Stimulated activated CD8-positive, alpha-beta memory T cell treated with anti-CD3 and anti-CD28 coated beads, Interleukin-12 subunit alpha, Interleukin-12 subunit beta, amount 100 ng/mL, for 4 hours (primary cell): ENCODE measurements around the gene SCO1.

ENCODE experiments used
- DNase-seq: peaks from one replicate; pipeline ENCODE4 v3.0.0-alpha.2; 2020; ENCODE audit warnings: low read depth

SCO1 gene

DNA sequence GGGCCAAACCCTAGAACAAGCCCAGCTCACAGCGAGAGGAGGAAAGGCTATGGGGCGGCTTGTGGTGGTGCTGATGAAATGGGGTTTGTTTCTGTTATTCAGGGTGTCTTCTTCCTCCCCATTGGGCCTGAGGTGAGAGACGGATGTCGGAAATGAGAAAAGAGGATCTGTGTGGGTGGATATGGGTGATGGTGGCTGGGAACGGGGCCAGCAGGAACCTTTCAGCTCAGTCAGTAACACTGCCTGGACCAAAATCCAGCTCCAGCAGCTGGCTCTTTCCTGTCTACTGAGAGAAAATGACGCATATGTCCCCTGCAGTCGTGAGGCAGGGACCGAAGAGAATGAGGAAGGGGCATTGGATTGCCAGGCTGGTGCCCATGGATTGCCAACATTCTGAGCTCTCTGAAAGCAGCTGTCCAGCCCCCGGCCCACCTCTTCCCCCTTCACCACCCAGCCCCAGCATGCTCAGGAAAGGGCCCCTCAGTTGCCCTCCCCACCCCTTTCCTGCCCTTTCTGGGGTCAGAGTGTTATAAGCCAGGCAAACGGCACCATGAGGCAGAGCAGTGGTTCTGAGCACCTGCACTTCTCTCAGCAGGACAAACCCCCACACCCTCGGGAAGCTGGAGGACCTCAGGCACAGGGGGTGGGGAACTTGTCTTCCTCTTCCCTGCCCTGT, 44.2 kb downstream of the SCO1 start:
- DNase-seq: no peak

DNA sequence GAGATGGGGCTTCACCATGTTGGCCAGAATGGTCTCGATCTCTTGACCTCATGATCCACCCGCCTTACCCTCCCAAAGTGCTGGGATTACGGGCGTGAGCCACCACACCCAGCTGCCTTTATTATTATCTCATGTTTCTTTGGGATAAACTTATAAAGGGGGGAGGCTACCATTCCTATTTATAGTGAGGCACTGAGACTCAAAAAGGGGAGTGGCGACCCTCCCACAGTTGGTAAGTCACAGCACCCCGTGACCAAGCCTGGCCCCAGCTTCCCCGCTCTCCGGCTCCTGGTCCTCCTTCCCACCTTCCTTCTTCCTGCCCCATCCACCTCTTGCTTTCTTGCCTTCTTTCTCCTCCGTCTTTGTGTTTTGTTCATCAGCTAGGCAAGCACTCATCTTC, 45.4 kb downstream of the SCO1 start:
- no peak for DNase-seq

DNA sequence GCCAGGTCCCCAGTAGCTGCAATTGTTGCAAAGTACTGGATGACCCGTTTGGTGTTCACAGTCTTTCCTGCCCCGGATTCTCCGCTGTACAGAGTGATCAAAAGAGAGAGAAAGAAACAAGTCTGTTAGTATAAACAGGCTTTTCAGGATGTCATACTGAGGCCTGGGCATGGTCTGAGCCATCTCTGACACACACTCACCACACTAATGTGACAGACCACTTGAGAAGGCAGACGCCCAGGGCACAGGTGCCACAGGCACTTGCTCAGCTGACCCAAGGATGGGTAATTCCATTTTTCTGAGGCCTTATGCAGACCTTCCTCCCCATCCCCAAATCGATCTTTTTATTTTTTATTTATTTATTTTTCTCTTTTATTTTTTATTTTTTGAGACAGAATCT, 47.7 kb downstream of the SCO1 start:
- DNase-seq: no peak

DNA sequence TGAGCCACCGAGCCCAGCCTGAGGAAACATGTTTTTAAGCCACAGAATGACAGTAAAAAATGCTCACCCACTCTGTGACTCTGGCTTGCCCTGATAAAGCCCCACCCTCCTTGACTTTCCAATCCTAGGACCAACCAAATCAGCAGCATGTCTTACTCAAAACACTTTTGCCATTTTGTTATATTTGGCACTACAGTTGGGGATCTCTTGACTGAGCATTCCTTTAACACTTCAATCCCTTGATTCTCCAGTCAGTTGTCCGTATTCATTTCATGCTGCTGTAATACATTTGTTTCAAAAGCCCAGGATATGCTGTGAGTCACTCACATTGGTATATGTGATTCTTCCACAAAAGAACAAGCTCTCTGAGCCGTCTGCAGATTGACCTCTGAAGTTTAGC, 48.4 kb downstream of the SCO1 start:
- no peak for DNase-seq

GRCh38 chr17:10648381-10648780, 49.0 kb downstream of the SCO1 start:
- DNase-seq: no peak

- peak; percentile 33 for DNase-seq
Measured at GRCh38 chr17:10646392-10646990, 50.8 kb downstream of the SCO1 start.

DNA sequence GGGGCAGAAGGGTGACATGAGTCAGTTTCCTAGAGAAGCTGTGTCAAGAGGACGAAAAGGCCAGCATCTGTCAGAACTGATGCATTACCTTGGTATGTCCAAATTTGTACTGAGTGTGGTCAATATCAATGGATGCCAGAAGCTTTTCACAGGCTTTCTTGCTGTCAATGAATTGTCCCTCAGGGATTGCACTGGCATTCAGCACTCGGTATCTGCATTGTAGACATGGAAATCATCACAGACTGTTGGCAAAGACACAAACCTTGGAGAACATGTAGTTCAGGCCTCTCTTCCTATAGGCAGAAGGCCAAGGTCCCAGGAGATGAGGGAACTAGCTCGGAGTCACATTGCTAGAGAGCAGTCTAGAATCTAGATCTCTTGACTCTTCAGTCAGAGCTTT, 56.9 kb downstream of the SCO1 start:
- no peak for DNase-seq

GRCh38 chr17:10638151-10638550, 59.2 kb downstream of the SCO1 start:
- DNase-seq: no peak

DNA sequence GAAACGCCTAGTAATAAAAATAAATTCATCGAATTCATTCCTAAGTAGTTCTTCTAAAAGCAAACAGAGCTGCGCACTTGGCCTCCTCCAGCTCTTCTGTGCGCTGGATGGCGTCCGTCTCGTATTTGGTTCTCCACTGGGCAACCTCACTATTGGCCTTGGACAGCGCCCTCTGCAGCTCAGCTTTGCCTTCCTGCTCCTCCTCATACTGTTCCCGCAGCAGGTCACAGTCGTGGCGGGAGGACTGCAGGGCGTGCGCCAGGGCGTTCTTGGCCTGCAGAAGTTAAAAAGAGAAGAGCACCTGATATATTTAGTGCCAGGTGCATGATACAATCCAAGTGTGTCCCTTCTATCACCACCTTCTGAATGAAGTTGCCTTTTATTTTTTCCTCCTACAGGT, 62.0 kb downstream of the SCO1 start:
- no peak for DNase-seq

DNA sequence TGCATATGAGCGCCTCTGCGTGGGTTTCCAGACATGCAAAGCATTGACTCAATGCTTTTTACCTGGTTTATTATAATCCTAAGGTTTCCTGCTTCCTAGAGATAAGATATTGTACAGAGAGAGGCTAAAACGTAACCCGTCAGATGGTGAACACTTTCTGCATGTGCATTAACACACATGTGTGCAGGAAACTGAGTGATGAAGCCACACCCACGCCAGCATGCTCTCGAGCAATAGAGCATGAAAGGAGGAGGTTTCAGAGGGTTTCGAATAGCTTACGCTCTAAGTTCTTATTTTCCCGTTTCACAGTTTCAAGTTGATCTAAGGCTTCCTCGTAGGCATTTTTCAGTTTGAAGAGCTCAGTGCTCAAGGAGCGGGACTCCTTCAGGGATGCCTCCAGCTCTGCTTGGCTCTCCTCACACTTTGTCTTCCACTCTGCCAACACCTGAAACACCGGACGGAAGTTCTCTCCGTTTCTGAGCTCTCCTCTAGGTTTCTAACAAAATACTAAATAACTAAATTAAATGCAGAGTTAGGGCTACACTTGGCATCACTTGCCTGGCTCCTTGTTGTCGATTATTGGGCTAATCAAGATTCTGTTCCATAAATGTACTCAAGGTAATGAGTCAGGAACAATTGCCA, 63.5 kb downstream of the SCO1 start:
- DNase-seq: no peak

GRCh38 chr17:10631701-10632100, 65.6 kb downstream of the SCO1 start:
- no peak for DNase-seq

- DNase-seq: no peak
Measured at GRCh38 chr17:10631048-10631700, 66.2 kb downstream of the SCO1 start.

DNA sequence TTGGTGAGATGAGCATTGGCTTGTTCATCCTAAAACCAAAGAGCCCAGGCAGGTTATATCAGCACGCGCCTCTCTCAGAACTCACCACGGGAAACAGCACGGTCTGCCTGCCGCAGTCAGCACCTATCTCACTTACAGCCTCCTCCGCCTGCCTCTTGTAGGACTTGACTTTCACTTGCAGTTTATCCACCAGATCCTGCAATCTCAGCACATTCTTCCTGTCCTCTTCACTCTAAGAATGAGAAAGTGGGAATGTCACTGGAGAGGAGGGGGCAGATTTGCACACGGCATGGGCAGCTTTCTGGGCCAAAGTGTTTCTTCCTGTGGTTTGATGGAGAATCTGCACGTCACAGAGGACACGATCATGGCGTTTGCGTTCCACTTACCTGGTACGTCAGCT, 67.6 kb downstream of the SCO1 start:
- no peak for DNase-seq

GRCh38 chr17:10628756-10629155, 68.6 kb downstream of the SCO1 start:
- no peak for DNase-seq

DNA sequence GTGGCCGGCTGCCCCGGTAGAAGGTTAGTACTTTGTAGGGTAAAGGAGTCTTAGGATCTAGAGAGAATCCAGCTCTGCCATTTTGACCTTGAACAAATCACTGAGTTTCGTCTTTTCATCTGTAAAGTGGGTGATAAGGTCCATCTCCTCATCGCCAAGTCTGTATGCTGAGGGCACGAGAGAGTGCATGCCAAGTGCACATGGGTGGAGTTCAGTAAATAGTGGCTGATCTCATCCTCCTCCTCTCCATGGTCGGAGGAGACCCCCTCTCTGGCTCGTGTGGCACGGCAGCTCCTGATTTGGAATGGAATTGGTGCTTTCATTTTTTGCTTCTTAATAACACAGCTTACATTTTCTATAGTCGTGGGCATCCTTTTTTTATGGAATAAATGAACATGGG, 70.9 kb downstream of the SCO1 start:
- no peak for DNase-seq

GRCh38 chr17:10624969-10625368, 72.4 kb downstream of the SCO1 start:
- DNase-seq: no peak

DNA sequence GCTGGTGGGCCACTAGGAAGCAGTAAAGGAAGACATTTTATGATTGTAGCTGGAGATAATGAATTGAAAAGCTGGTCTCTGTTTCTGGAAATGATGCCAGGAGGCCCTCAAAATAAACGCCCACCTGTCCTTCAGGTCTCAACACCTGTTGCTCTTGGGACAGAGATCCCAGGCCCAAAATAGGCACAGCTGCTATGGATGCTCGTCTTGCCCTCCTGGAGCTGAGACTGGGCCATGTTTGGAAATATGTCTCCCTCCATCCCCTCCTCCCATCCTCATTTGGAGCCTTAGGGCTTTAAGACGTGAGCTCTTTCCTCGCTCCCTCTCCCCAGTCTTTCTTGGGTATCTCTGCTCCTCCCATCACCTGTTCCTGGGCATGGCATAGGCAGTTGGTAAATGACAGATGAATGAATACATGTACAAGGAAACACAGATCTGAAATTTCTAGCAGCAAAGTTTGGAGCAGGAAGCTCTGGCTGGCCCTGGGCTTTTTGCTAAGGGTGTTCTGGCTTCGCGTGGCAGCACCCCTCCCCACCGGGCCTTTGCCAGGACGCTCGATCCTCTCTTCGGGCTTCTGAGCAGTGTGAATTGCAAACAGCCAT, 73.5 kb downstream of the SCO1 start:
- DNase-seq: no peak

GRCh38 chr17:10622617-10623485, 74.5 kb downstream of the SCO1 start:
- DNase-seq: no peak
